Stomach (tissue), 19 donors: ENCODE measurements around the gene PLPP2. TPM values are rescaled to one million over a fixed set of nuclear protein-coding genes. Genes with fewer than 3 reads are reported as not detected.

ENCODE experiments used
- DNase-seq, 2 donors: peaks; one replicate each; pipeline versions ENCODE4 v3.0.0 to v3.0.0-alpha.2; 2013 to 2019
- H3K27ac ChIP-seq, 5 donors: fragments of 200-600 bp in 4 of 5; sonication (generic) in 4 of 5; one replicate each; pipeline ENCODE4 v1.5.1; 2013 to 2019; ENCODE audit warnings: mild to moderate bottlenecking in 1 of 5, moderate library complexity in 1 of 5
- H3K27me3 ChIP-seq, 3 donors: fragments of 200-600 bp; sonication (generic); one replicate each; pipeline ENCODE4 v1.5.1; 2017 to 2019; ENCODE audit warnings: mixed run types in 1 of 3
- H3K36me3 ChIP-seq, 4 donors: fragments of 200-600 bp; sonication (generic); 1 replicate in 3 of 4; 2 replicates in 1 of 4; pipeline ENCODE4 v1.5.1; 2016 to 2019
- H3K4me1 ChIP-seq, 4 donors: fragments of 200-600 bp; sonication (generic); one replicate each; pipeline ENCODE4 v1.5.1; 2016 to 2019
- H3K4me3 ChIP-seq, 4 donors: fragments of 200-600 bp; sonication (generic) in 3 of 4; one replicate each; pipeline ENCODE4 v1.5.1; 2016 to 2019; ENCODE audit warnings: mild to moderate bottlenecking in 1 of 4
- H3K9me3 ChIP-seq, 4 donors: fragments of 200-600 bp; sonication (generic); one replicate each; pipeline ENCODE4 v1.5.1; 2016 to 2019
- EP300 ChIP-seq: sonication (generic); formaldehyde crosslinking; IDR thresholded peaks from one replicate; pipeline ENCODE4 v1.6.1; 2017; ENCODE audit warnings: antibody characterized with exemption
- POLR2A ChIP-seq, 4 donors: fragments of 450-650 bp; IDR thresholded peaks; one replicate each; pipeline ENCODE4 v1.6.1; 2016; ENCODE audit warnings: antibody characterized with exemption in 4 of 4, control low read depth in 2 of 4, mild to moderate bottlenecking in 1 of 4, moderate library complexity in 1 of 4
- POLR2AphosphoS5 ChIP-seq, 3 donors: sonication (generic); formaldehyde crosslinking; IDR thresholded peaks; one replicate each; pipeline ENCODE4 v1.6.1; 2016; ENCODE audit warnings: antibody characterized with exemption in 3 of 3
- whole genome bisulfite sequencing, 5 donors: extraction: QIAGEN DNeasy Blood & Tissue Kit in 3 of 5; methylation state at CpG; one replicate each; pipeline versions ENCODE4 v1.1.5 to v1.1.7; 2013 to 2018; 5-methylcytosine and 5-hydroxymethylcytosine counted together
- intact Hi-C: fragments of 100-400 bp; cut with DNase I; formaldehyde crosslinking; loops from one replicate; pipeline ENCODE4 v1.15.1; 2023; ENCODE audit warnings: low total_unique reads
- long read RNA-seq, 10 donors: transcript quantifications; one replicate each; lab custom pipeline, GENCODE V29; 2026
- polyA plus RNA-seq, 3 donors: library from polyadenylated mRNA; stranded (reverse); fragments of 200-250 nt; gene quantifications; one replicate each; pipeline ENCODE4 v1.2.3, GENCODE V29; 2013
- total RNA-seq, 5 donors: library from RNA; depleted of rRNA; stranded (reverse); fragments of >200 nt; gene quantifications; one replicate each; pipeline versions ENCODE4 v1.1.0 to v1.2.3, GENCODE V29; 2014 to 2016
- TF ChIP-seq, protein P1 (sequence below), 7 experiments: fragments of 450-650 bp in 4 of 7; fragments of 200-600 bp in 3 of 7; sonication (generic) in 3 of 7; IDR thresholded peaks; one replicate each; pipeline ENCODE4 v1.5.1; 2016 to 2019; ENCODE audit warnings: antibody characterized with exemption in 7 of 7, control low read depth in 2 of 7, mild to moderate bottlenecking in 1 of 7
- donor health status: healthy with polysubstance abuse.
- donor health status: Bipolar disorder and iron deficiency.
- donor health status: healthy.

Gene PLPP2
- total RNA-seq (100 to 1,000 TPM in 1 of 5 donors, 10 to 100 TPM in 4; 22.2 to 228 (median 46.4) TPM), polyA plus RNA-seq (10 to 100 TPM; 22.5 to 55.7 (median 28.4) TPM)
- long read RNA-seq, donor 1, partial matches to known transcripts = 7 of 13 reads
- long read RNA-seq, donor 1, other reads (novel, unspliced or antisense) = 0 of 13 reads
- long read RNA-seq, donor 2, transcript PLPP2-203 (6 exons, 1,383 nt) = major isoform, 11 of 12 reads
- long read RNA-seq, donor 2, partial matches to known transcripts = 0 of 12 reads
- long read RNA-seq, donor 2, other reads (novel, unspliced or antisense) = 0 of 12 reads
- long read RNA-seq, donor 3, full-length matches to known transcripts = 8 of 8 reads
- long read RNA-seq, donor 3, partial matches to known transcripts = 0 of 8 reads
- long read RNA-seq, donor 3, other reads (novel, unspliced or antisense) = 0 of 8 reads
- long read RNA-seq, donor 4, partial matches to known transcripts = 0 of 1 reads
- long read RNA-seq, donor 4, other reads (novel, unspliced or antisense) = 0 of 1 reads
- long read RNA-seq, donor 5, transcript PLPP2-203 (6 exons, 1,383 nt) = major isoform, 9 of 9 reads
- long read RNA-seq, donor 5, partial matches to known transcripts = 0 of 9 reads
- long read RNA-seq, donor 5, other reads (novel, unspliced or antisense) = 0 of 9 reads
- long read RNA-seq, donor 6, full-length matches to known transcripts = 28 of 47 reads
- long read RNA-seq, donor 6, partial matches to known transcripts = 19 of 47 reads
- long read RNA-seq, donor 6, other reads (novel, unspliced or antisense) = 0 of 47 reads
- long read RNA-seq, donor 7, transcript PLPP2-203 (6 exons, 1,383 nt) = major isoform, 7 of 8 reads
- long read RNA-seq, donor 7, partial matches to known transcripts = 0 of 8 reads
- long read RNA-seq, donor 7, other reads (novel, unspliced or antisense) = 0 of 8 reads
- long read RNA-seq, donor 8, full-length matches to known transcripts = 23 of 39 reads
- long read RNA-seq, donor 8, partial matches to known transcripts = 16 of 39 reads
- long read RNA-seq, donor 8, other reads (novel, unspliced or antisense) = 0 of 39 reads
- long read RNA-seq, donor 9, transcript PLPP2-203 (6 exons, 1,383 nt) = major isoform, 7 of 7 reads
- long read RNA-seq, donor 9, partial matches to known transcripts = 0 of 7 reads
- long read RNA-seq, donor 9, other reads (novel, unspliced or antisense) = 0 of 7 reads
- long read RNA-seq, donor 10, partial matches to known transcripts = 0 of 2 reads
- long read RNA-seq, donor 10, other reads (novel, unspliced or antisense) = 0 of 2 reads

DNA sequence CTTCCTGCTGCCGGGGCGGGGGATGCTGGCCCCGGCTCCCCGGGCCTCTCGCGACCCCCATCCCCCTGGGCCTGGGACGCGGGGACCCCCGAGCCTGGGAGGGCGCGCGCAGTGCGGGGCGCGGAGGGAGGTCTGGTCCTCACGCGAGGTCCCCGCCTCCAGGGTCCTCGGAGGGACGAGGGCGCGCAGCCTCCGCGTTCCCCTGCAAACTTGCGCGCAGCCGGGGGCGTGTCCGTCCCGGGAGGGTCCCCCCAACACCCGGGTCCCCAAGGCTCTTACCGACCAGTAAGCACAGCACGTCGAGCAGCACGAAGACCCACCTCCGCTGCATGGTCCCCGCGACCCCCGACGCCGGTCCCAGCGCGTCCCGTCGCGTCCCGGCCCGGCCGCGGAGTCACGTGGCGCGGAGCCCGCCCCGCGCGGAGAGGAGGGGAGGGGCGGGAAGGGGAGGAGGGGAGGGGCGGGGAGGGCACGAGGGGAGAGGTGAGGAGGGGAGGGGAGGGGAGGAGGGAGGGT lies at the start of gene PLPP2:
Gene PLPP2, minus strand, starts transcription at position 398 of the 516 bp plus-strand sequence. Its CDS starts 67 bp downstream, at position 331.
- H3K36me3 ChIP-seq = peaks cover 0 to 18% (median 7%) of the 10 kb centered on the region in 4 donors
- no peaks in the 10 kb centered on the region for H3K9me3 ChIP-seq
- intact Hi-C loops = no loop called here
- peak; percentile 46 to 62 for DNase-seq
- TF ChIP-seq, protein P1, sequence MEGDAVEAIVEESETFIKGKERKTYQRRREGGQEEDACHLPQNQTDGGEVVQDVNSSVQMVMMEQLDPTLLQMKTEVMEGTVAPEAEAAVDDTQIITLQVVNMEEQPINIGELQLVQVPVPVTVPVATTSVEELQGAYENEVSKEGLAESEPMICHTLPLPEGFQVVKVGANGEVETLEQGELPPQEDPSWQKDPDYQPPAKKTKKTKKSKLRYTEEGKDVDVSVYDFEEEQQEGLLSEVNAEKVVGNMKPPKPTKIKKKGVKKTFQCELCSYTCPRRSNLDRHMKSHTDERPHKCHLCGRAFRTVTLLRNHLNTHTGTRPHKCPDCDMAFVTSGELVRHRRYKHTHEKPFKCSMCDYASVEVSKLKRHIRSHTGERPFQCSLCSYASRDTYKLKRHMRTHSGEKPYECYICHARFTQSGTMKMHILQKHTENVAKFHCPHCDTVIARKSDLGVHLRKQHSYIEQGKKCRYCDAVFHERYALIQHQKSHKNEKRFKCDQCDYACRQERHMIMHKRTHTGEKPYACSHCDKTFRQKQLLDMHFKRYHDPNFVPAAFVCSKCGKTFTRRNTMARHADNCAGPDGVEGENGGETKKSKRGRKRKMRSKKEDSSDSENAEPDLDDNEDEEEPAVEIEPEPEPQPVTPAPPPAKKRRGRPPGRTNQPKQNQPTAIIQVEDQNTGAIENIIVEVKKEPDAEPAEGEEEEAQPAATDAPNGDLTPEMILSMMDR (IDR thresholded peaks at IDR 0.05) = no peak
- TF ChIP-seq EP300 (no peak), POLR2A (IDR thresholded peaks at IDR 0.05) (no peak), POLR2AphosphoS5 (IDR thresholded peaks at IDR 0.05) (peak in 1 of 3 donors; percentile 57)
- peaks cover 34 to 60% (median 52%) of the 10 kb centered on the region in 4 donors for H3K4me1 ChIP-seq
- peak within 1 kb of the TSS; percentile 48 to 61 (median 54) for H3K4me3 ChIP-seq
- H3K27me3 ChIP-seq = peaks cover 0 to 58% (median 31%) of the 10 kb centered on the region in 3 donors
- 2 to 7% (median 3%) methylated on average over 9 to 57 of the region's 60 CpGs; no CpG with 5 or more reads in 1 of the 5 donors for WGBS, 5 donors
- H3K27ac ChIP-seq = peak within 1 kb of the TSS; percentile 82 to 93 (median 89)

DNA sequence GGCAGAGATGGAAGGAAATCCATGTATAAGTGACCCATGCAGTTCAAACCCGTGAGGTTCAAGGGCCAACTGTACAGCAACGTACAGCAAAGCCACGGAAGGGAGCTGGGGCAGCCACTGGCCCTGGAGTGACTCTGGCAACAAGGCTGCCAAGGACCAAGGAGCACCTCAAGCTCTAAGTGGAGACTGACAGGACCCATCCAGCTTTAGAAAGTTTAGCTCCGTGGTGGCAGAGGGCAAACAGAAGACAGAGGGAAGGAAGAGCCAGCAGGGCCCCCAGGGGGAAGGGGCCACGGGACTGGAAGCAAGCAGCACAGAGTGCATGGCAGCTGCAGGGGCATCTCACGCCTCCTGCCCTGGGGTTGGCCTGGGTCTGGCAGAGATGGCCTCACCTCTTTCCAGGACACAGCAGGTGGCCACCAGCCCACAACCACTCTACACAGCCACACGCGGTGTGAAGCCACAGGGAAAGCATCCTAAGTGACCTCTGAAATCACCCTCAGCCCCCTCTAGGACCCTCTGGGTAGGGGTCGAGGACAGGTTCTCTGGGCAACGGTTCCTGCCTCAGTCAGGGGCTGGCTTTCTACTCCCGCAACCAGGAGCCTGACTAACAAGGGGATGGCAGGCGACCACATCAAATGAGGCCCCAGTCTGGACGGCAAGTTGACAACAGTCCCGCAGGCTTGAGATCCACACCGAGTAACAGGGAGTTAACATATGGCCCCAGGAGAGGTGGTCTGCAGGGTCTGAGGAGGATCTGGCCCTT lies 49.6 kb upstream of the PLPP2 start:
- no peak for DNase-seq
- no peak for TF ChIP-seq EP300
- no peak for TF ChIP-seq POLR2AphosphoS5 (IDR thresholded peaks at IDR 0.05)
- TF ChIP-seq, protein P1 (IDR thresholded peaks at IDR 0.05) = no peak
- no peak for TF ChIP-seq POLR2A (IDR thresholded peaks at IDR 0.05)
- Histone ChIP-seq H3K36me3 (peaks cover 0 to 22% (median 11%) of the 10 kb centered on the region in 4 donors), H3K9me3 (no peaks in the 10 kb centered on the region), H3K4me3 (peak overlapping the region in 1 of 4 donors; percentile 8), H3K4me1 (peaks cover 34 to 52% (median 43%) of the 10 kb centered on the region in 4 donors), H3K27ac (no peak overlapping the region), H3K27me3 (peaks cover 0 to 11% (median 0%) of the 10 kb centered on the region in 3 donors)
- 81 to 88% (median 84%) methylated on average over 15 of the region's 15 CpGs for WGBS, 5 donors
- intact Hi-C loops = no loop called here

- peaks cover 2 to 36% (median 26%) of the 10 kb centered on the region in 4 donors for H3K36me3 ChIP-seq
- no peak overlapping the region for H3K27ac ChIP-seq
- 90 to 95% (median 94%) methylated on average over 10 of the region's 10 CpGs for WGBS, 5 donors
- peaks cover 30 to 54% (median 37%) of the 10 kb centered on the region in 4 donors for H3K4me1 ChIP-seq
- H3K4me3 ChIP-seq = no peak overlapping the region
- no peak for DNase-seq
- intact Hi-C loops = no loop called here
- TF ChIP-seq POLR2A (IDR thresholded peaks at IDR 0.05) (no peak), EP300 (no peak), POLR2AphosphoS5 (IDR thresholded peaks at IDR 0.05) (no peak)
- TF ChIP-seq, protein P1 (IDR thresholded peaks at IDR 0.05) = no peak
- H3K9me3 ChIP-seq = no peaks in the 10 kb centered on the region
- no peaks in the 10 kb centered on the region for H3K27me3 ChIP-seq
Measured at GRCh38 chr19:339262-339887, 48.2 kb upstream of the PLPP2 start.
